Neural cell (in vitro differentiated cells): Measurements from ENCODE around the gene POU1F1. TPM values are rescaled to one million over a fixed set of nuclear protein-coding genes. Genes with fewer than 3 reads are reported as not detected.

Source experiments
- H2AFZ ChIP-seq: fragments of 200-600, 300-800 bp; sonication (generic), shearing (Covaris generic); 2 replicates; pipeline ENCODE4 v1.6.0; 2014; ENCODE audit warnings: low read depth, mild to moderate bottlenecking, antibody characterized with exemption, low read length, moderate library complexity
- H3F3A ChIP-seq: fragments of 200-600 bp; shearing (Covaris generic); 2 replicates; pipeline ENCODE4 v1.6.1; 2016; ENCODE audit warnings: mild to moderate bottlenecking, moderate library complexity, mixed read lengths, antibody characterized with exemption, low read length; ENCODE audit not compliant: insufficient read depth, poor library complexity, severe bottlenecking
- H3K27ac ChIP-seq: fragments of 200-600, 300-800 bp; sonication (generic), shearing (Covaris generic); 2 replicates; pipeline ENCODE4 v1.5.1; 2014; ENCODE audit warnings: mild to moderate bottlenecking, low read length, moderate library complexity
- H3K27me3 ChIP-seq: fragments of 300-800, 200-600 bp; sonication (generic), shearing (Covaris generic); 2 replicates; pipeline ENCODE4 v1.6.0; 2014; ENCODE audit warnings: mild to moderate bottlenecking, low read depth, low read length, moderate library complexity; ENCODE audit not compliant: insufficient read depth
- H3K36me3 ChIP-seq: fragments of 300-800, 200-600 bp; sonication (generic), shearing (Covaris generic); 2 replicates; pipeline ENCODE4 v1.5.1; 2014; ENCODE audit warnings: mild to moderate bottlenecking, antibody characterized with exemption, low read length, moderate library complexity; ENCODE audit not compliant: insufficient read depth
- H3K4me2 ChIP-seq: fragments of 300-800, 200-600 bp; sonication (generic), shearing (Covaris generic); 2 replicates; pipeline ENCODE4 v1.6.0; 2014; ENCODE audit warnings: mild to moderate bottlenecking, low read length
- H3K4me3 ChIP-seq: fragments of 300-800, 200-600 bp; sonication (generic), shearing (Covaris generic); 2 replicates; pipeline ENCODE4 v1.5.1; 2014; ENCODE audit warnings: mild to moderate bottlenecking, low read length, moderate library complexity
- H3K79me2 ChIP-seq: fragments of 200-600 bp; shearing (Covaris generic); replicated peaks from 2 replicates; pipeline ENCODE4 v1.6.0; 2014; ENCODE audit warnings: mild to moderate bottlenecking, low read length, moderate library complexity; ENCODE audit not compliant: insufficient read depth
- H3K9ac ChIP-seq: fragments of 300-800, 200-600 bp; sonication (generic), shearing (Covaris generic); 2 replicates; pipeline ENCODE4 v1.6.1; 2016; ENCODE audit warnings: mild to moderate bottlenecking, low read length, mixed read lengths
- H3K9me2 ChIP-seq: fragments of 200-600 bp; shearing (Covaris generic); 2 replicates; pipeline ENCODE4 v1.6.1; 2016; ENCODE audit warnings: mild to moderate bottlenecking, low read length, mixed read lengths; ENCODE audit not compliant: insufficient read depth
- H3K9me3 ChIP-seq: fragments of 200-600, 300-800 bp; sonication (generic), shearing (Covaris generic); 2 replicates; pipeline ENCODE4 v1.6.1; 2016; ENCODE audit warnings: mild to moderate bottlenecking, mixed run types, low read length, moderate library complexity, mixed read lengths
- H4K20me1 ChIP-seq: fragments of 200-600 bp; shearing (Covaris generic); 2 replicates; pipeline ENCODE4 v1.6.1; 2016; ENCODE audit warnings: mild to moderate bottlenecking, mixed run types; ENCODE audit not compliant: insufficient read depth
- CTCF ChIP-seq: fragments of 450-650 bp; IDR thresholded peaks from 2 replicates; pipeline ENCODE4 v1.5.1; 2014; ENCODE audit warnings: antibody characterized with exemption, mild to moderate bottlenecking, moderate library complexity; ENCODE audit not compliant: poor library complexity, severe bottlenecking
- EP300 ChIP-seq: fragments of 450-650 bp; conservative IDR thresholded peaks from 2 replicates; pipeline ENCODE4 v1.6.1; 2014; ENCODE audit warnings: antibody characterized with exemption, mild to moderate bottlenecking, moderate library complexity; ENCODE audit not compliant: poor library complexity, severe bottlenecking
- EZH2 ChIP-seq: fragments of 200-600, 300-800 bp; shearing (Covaris generic), sonication (generic); IDR thresholded peaks from 2 replicates; pipeline ENCODE4 v1.6.1; 2014; ENCODE audit warnings: antibody characterized with exemption, low read length, borderline replicate concordance, mild to moderate bottlenecking; ENCODE audit not compliant: insufficient read depth, poor library complexity, severe bottlenecking
- MXI1 ChIP-seq: fragments of 450-650 bp; conservative IDR thresholded peaks from 2 replicates; pipeline ENCODE4 v1.6.1; 2014; ENCODE audit warnings: antibody characterized with exemption, mild to moderate bottlenecking; ENCODE audit not compliant: poor library complexity, severe bottlenecking
- POLR2AphosphoS5 ChIP-seq: IDR thresholded peaks from 2 replicates; pipeline ENCODE4 v1.6.1; 2012
- RAD21 ChIP-seq: fragments of 450-650 bp; conservative IDR thresholded peaks from 2 replicates; pipeline ENCODE4 v1.6.1; 2014; ENCODE audit warnings: antibody characterized with exemption, mild to moderate bottlenecking, moderate library complexity
- SMC3 ChIP-seq: fragments of 450-650 bp; conservative IDR thresholded peaks from 2 replicates; pipeline ENCODE4 v1.6.1; 2014; ENCODE audit warnings: antibody characterized with exemption, mild to moderate bottlenecking, moderate library complexity; ENCODE audit not compliant: poor library complexity
- TAF1 ChIP-seq: IDR thresholded peaks from 2 replicates; pipeline ENCODE4 v1.6.1; 2012; ENCODE audit warnings: low read depth
- polyA plus RNA-seq: library from polyadenylated mRNA; depleted of rRNA; stranded (reverse); fragments of >200 nt; gene quantifications from 2 replicates; pipeline ENCODE4 v1.2.3, GENCODE V29; 2014
- TF ChIP-seq, protein P1 (sequence below): IDR thresholded peaks from 2 replicates; pipeline ENCODE4 v1.6.1; 2012; ENCODE audit warnings: borderline replicate concordance

Gene POU1F1
- polyA plus RNA-seq, 1 donor from 2014 or later, result not detected

DNA sequence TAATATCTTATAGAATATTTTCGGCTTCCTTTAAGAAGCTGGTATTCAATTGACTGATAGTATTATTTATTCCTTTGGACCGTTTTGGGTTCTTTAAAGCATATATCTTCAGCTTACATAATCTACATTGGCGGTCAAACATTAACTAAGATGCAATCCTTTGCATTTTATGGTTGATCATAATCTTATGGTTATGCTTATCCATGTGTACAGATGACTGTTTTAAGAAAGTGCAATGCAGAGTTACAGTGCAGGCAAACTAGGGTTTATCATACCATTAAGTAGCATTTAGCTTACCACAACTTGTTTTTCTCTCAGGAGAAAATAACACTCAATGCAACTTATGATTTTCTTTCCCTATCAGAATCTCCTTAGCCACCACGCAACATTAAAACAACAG, 41.4 kb upstream of the POU1F1 start:
- no peaks in the 10 kb centered on the region for H3K36me3 ChIP-seq
- no peaks in the 10 kb centered on the region for H3K9me3 ChIP-seq
- H4K20me1 ChIP-seq, result no peaks in the 10 kb centered on the region
- no peak for TF ChIP-seq TAF1
- no peak for TF ChIP-seq SMC3
- no peak for TF ChIP-seq CTCF
- TF ChIP-seq EZH2, result no peak
- no peak for TF ChIP-seq RAD21
- TF ChIP-seq POLR2AphosphoS5, result no peak
- no peak for TF ChIP-seq EP300
- TF ChIP-seq, protein P1, sequence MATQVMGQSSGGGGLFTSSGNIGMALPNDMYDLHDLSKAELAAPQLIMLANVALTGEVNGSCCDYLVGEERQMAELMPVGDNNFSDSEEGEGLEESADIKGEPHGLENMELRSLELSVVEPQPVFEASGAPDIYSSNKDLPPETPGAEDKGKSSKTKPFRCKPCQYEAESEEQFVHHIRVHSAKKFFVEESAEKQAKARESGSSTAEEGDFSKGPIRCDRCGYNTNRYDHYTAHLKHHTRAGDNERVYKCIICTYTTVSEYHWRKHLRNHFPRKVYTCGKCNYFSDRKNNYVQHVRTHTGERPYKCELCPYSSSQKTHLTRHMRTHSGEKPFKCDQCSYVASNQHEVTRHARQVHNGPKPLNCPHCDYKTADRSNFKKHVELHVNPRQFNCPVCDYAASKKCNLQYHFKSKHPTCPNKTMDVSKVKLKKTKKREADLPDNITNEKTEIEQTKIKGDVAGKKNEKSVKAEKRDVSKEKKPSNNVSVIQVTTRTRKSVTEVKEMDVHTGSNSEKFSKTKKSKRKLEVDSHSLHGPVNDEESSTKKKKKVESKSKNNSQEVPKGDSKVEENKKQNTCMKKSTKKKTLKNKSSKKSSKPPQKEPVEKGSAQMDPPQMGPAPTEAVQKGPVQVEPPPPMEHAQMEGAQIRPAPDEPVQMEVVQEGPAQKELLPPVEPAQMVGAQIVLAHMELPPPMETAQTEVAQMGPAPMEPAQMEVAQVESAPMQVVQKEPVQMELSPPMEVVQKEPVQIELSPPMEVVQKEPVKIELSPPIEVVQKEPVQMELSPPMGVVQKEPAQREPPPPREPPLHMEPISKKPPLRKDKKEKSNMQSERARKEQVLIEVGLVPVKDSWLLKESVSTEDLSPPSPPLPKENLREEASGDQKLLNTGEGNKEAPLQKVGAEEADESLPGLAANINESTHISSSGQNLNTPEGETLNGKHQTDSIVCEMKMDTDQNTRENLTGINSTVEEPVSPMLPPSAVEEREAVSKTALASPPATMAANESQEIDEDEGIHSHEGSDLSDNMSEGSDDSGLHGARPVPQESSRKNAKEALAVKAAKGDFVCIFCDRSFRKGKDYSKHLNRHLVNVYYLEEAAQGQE, result no peak
- TF ChIP-seq MXI1, result no peak
- no peaks in the 10 kb centered on the region for H3K79me2 ChIP-seq
- no peak overlapping the region for H3K4me3 ChIP-seq
- H3K9me2 ChIP-seq, result no peaks in the 10 kb centered on the region
- H3K27me3 ChIP-seq, result no peaks in the 10 kb centered on the region
- no peak overlapping the region for H2AFZ ChIP-seq
- no peak overlapping the region for H3K9ac ChIP-seq
- no peak overlapping the region for H3K27ac ChIP-seq
- no peaks in the 10 kb centered on the region for H3F3A ChIP-seq
- H3K4me2 ChIP-seq, result no peak overlapping the region

- TF ChIP-seq CTCF (no peak), EZH2 (no peak), EP300 (no peak), TAF1 (no peak), POLR2AphosphoS5 (no peak), RAD21 (no peak), MXI1 (no peak), SMC3 (no peak)
- TF ChIP-seq, protein P1, result no peak
- H3K9me2 ChIP-seq, result no peaks in the 10 kb centered on the region
Observed at GRCh38 chr3:87313641-87314040, 37.3 kb upstream of the POU1F1 start.

More at GRCh38 chr3:87313641-87314040, 37.3 kb upstream of the POU1F1 start:
- Histone ChIP-seq H3K27ac (no peak overlapping the region), H2AFZ (no peak overlapping the region), H3K27me3 (no peaks in the 10 kb centered on the region), H3K4me3 (no peak overlapping the region), H3F3A (no peaks in the 10 kb centered on the region), H3K9me3 (no peaks in the 10 kb centered on the region), H4K20me1 (no peaks in the 10 kb centered on the region), H3K9ac (no peak overlapping the region), H3K4me2 (no peak overlapping the region), H3K36me3 (no peaks in the 10 kb centered on the region), H3K79me2 (no peaks in the 10 kb centered on the region)
